Ishikawa (cell line): ENCODE results near the gene BMP3.
A peak's percentile ranks its signal among the peaks of the same experiment; 100 is the strongest.

Experiments
- EP300 ChIP-seq: IDR thresholded peaks from 2 replicates; pipeline ENCODE4 v1.6.1; 2012; ENCODE audit warnings: borderline replicate concordance
- RAD21 ChIP-seq: IDR thresholded peaks from 2 replicates; pipeline ENCODE4 v1.6.1; 2012; ENCODE audit warnings: low read depth
- TAF1 ChIP-seq: IDR thresholded peaks from 2 replicates; pipeline ENCODE4 v1.6.1; 2012; ENCODE audit warnings: low read depth, mild to moderate bottlenecking
- TCF12 ChIP-seq: IDR thresholded peaks from 2 replicates; pipeline ENCODE4 v1.6.1; 2012; ENCODE audit warnings: low read depth

DNA sequence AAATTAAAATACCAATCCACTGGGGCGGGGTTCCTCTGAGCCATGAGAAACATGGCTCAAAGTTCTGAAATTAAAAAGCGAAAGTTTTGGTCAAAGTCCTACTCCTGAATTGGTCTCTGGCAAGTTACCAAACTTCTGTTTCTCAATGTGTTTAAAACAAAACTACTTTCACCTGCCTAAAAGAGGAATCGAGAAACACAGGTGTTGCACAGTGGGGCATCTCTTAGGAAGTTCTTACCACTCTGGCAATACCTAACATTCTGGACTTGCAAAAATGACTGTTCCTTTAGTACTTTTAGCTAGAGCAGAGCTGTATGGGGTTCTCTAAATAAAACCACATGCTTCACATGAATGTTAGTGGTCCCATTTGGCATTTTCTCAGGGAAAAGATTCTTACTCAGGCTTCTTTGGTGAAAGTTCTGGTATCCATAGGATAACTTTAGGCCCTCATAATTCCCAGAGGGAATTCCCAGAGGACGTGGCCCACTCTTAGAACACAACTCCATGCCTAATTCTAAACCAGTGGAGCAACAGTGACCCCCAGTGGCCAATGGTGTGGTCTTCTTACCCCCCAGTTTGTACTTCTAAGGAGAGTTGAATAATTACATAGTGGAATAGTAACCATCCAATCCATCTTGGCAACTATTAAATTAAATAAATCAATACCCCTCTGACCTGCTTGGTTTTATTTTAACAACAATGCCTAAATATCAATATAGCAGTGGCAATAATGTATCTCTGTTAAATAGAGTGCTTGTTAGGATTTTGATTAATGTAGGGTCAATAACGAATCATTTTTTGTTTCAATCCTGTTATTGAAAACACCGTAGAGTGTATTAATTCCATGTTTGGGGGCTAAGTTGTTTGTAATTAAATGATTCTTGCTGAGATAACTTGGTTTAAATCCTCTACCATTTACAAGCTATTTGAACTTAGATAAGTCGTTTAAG is 21.9 kb downstream of the BMP3 start:
- TF ChIP-seq RAD21 (peak; percentile 64), EP300 (no peak), TAF1 (no peak), TCF12 (no peak)
